K562 (cell line): ENCODE data around the gene FOXJ3. TPM values are rescaled to one million over a fixed set of nuclear protein-coding genes. Genes with fewer than 3 reads are reported as not detected.

Source experiments
- ATAC-seq: fragments of 200-7000 bp; cut with Tn5 transposase; 3 replicates; pipeline ENCODE4 v1.9.1; 2020; ENCODE audit warnings: moderate library complexity
- BruUV-seq: library from RNA; stranded (reverse); fragments of 400-500 nt; replicated peaks from 2 replicates; lab custom pipeline; 2021; lab: Mats Ljungman, UMichigan
- CTCF ChIA-PET: fragments of 300-600 bp; formaldehyde crosslinking; extraction: SDS; loops from one replicate; lab custom pipeline; 2021; ENCODE audit warnings: low intra/inter-chr PET ratio; lab: Yijun Ruan, JAX
- POLR2A ChIA-PET: fragments of 300-600, 350-650 bp; sonication (Branson Sonifier 250); formaldehyde crosslinking; extraction: SDS; loops from one replicate; lab custom pipeline; 2021; ENCODE audit warnings: antibody characterized with exemption, inconsistent platforms; lab: Yijun Ruan, JAX
- DNase-seq, 4 experiments: peaks; one replicate each; pipeline versions ENCODE4 v3.0.0 to v3.0.0-alpha.2; 2011 to 2018; ENCODE audit warnings: low spot score in 3 of 4, mixed read lengths in 3 of 4; ENCODE audit errors: extremely low read depth in 1 of 4
- FAIRE-seq: peaks from 2 replicates; lab custom pipeline; 2011; peaks lifted over from hg19 to GRCh38; lab: Jason Lieb, UNC
- H2AFZ ChIP-seq: 2 replicates; pipeline ENCODE4 v1.6.0; 2011; ENCODE audit warnings: low read depth, low read length, control low read depth, inconsistent platforms
- H3K27ac ChIP-seq: fragments of 200-600 bp; 3 replicates; pipeline ENCODE4 v1.8.0; 2011; ENCODE audit warnings: low read depth, mild to moderate bottlenecking, control low read depth, inconsistent platforms, low read length, moderate library complexity, mixed read lengths; ENCODE audit errors: extremely low read depth
- H3K27me3 ChIP-seq, 2 experiments: fragments of 300-600 bp in 1 of 2; 2 replicates in 1 of 2; 3 replicates in 1 of 2; pipeline versions ENCODE4 v1.6.0 to v1.8.0; 2011; ENCODE audit warnings: inconsistent platforms in 2 of 2, low read length in 2 of 2, mild to moderate bottlenecking in 1 of 2, mixed read lengths in 1 of 2, moderate library complexity in 1 of 2; ENCODE audit not compliant: control insufficient read depth in 2 of 2, insufficient read depth in 2 of 2
- H3K36me3 ChIP-seq: fragments of 300-600 bp; 3 replicates; pipeline ENCODE4 v1.8.0; 2011; ENCODE audit warnings: mild to moderate bottlenecking, low read length, inconsistent platforms; ENCODE audit not compliant: control insufficient read depth, insufficient read depth
- H3K4me1 ChIP-seq, 2 experiments: fragments of 200-600 bp in 1 of 2; replicated peaks in 1 of 2; 2 replicates in 1 of 2; 3 replicates in 1 of 2; pipeline versions ENCODE4 v1.5.1 to v1.8.0; 2011; ENCODE audit warnings: inconsistent platforms in 2 of 2, low read length in 2 of 2, mild to moderate bottlenecking in 1 of 2, mixed read lengths in 1 of 2, moderate library complexity in 1 of 2; ENCODE audit not compliant: control insufficient read depth in 2 of 2, insufficient read depth in 2 of 2
- H3K4me2 ChIP-seq: 2 replicates; pipeline ENCODE4 v1.6.1; 2011; ENCODE audit warnings: low read length, control low read depth, inconsistent platforms, mixed read lengths; ENCODE audit not compliant: insufficient read depth
- H3K4me3 ChIP-seq: fragments of 200-600 bp; sonication (generic), shearing (Covaris generic); 2 replicates; pipeline ENCODE4 v1.5.1; 2016; ENCODE audit warnings: control low read depth, inconsistent platforms
- H3K79me2 ChIP-seq: fragments of 200-600 bp; 3 replicates; pipeline ENCODE4 v1.8.0; 2011; ENCODE audit warnings: low read length, inconsistent platforms; ENCODE audit not compliant: control insufficient read depth, insufficient read depth
- H3K9ac ChIP-seq, 2 experiments: 2 replicates each; pipeline versions ENCODE4 v1.6.0 to v1.6.1; 2011; ENCODE audit warnings: low read depth in 2 of 2, low read length in 2 of 2, control low read depth in 1 of 2, inconsistent platforms in 1 of 2, mild to moderate bottlenecking in 1 of 2, mixed read lengths in 1 of 2; ENCODE audit not compliant: insufficient read depth in 1 of 2
- H3K9me1 ChIP-seq: one replicate; pipeline ENCODE4 v1.6.0; 2011; ENCODE audit warnings: inconsistent platforms, mild to moderate bottlenecking, low read length, moderate library complexity; ENCODE audit not compliant: control insufficient read depth, insufficient read depth
- H3K9me3 ChIP-seq: replicated peaks from 2 replicates; pipeline ENCODE4 v1.5.1; 2011; ENCODE audit warnings: low read depth, low read length, inconsistent platforms; ENCODE audit not compliant: control insufficient read depth, insufficient read depth
- H4K20me1 ChIP-seq: replicated peaks from 2 replicates; pipeline ENCODE4 v1.6.1; 2011; ENCODE audit warnings: low read length, inconsistent platforms, mixed read lengths; ENCODE audit not compliant: control insufficient read depth, insufficient read depth
- BMI1 ChIP-seq: fragments of 150-350 bp; IDR thresholded peaks from 2 replicates; pipeline ENCODE4 v1.6.1; 2014; ENCODE audit warnings: low read length
- C11orf30 ChIP-seq: fragments of 450-650 bp; IDR thresholded peaks from 2 replicates; pipeline ENCODE4 v1.6.1; 2016; ENCODE audit warnings: low read depth, mild to moderate bottlenecking
- HMGN3 ChIP-seq: IDR thresholded peaks from 2 replicates; pipeline ENCODE4 v1.6.1; 2011; ENCODE audit warnings: borderline replicate concordance, low read depth, mild to moderate bottlenecking, mixed read lengths, low read length; ENCODE audit not compliant: insufficient read length; ENCODE audit errors: extremely low read depth
- JUND ChIP-seq, 2 experiments: IDR thresholded peaks; 2 replicates in 1 of 2; 3 replicates in 1 of 2; pipeline ENCODE4 v1.6.1; 2011; ENCODE audit warnings: borderline replicate concordance in 2 of 2, low read depth in 2 of 2, low read length in 2 of 2, improper control_type of control experiment in 1 of 2, missing biosample characterization in 1 of 2, missing genetic modification characterization in 1 of 2, missing genetic modification reagents in 1 of 2
- MAFF ChIP-seq: IDR thresholded peaks from 2 replicates; pipeline ENCODE4 v1.6.1; 2012; ENCODE audit warnings: low read length, improper control_type of control experiment
- MAFG ChIP-seq: fragments of 450-650 bp; conservative IDR thresholded peaks from 2 replicates; pipeline ENCODE4 v1.6.1; 2016; ENCODE audit warnings: missing genetic modification characterization, missing compliant biosample characterization
- MAFK ChIP-seq: IDR thresholded peaks from 2 replicates; pipeline ENCODE4 v1.6.1; 2011; ENCODE audit warnings: low read length, improper control_type of control experiment
- NR0B1 ChIP-seq: fragments of 450-650 bp; IDR thresholded peaks from one replicate; pipeline ENCODE4 v1.6.1; 2018; ENCODE audit warnings: mild to moderate bottlenecking, moderate library complexity; ENCODE audit not compliant: partially characterized antibody
- RHOXF2B ChIP-seq: fragments of 250-450 bp; sonication (Bioruptor Pico); conservative IDR thresholded peaks from 2 replicates; pipeline ENCODE4 v1.5.1; 2021
- SMARCA5 ChIP-seq: fragments of 450-650 bp; IDR thresholded peaks from 2 replicates; pipeline ENCODE4 v1.6.1; 2016
- TAF7 ChIP-seq: fragments of 450-650 bp; IDR thresholded peaks from 2 replicates; pipeline ENCODE4 v1.6.1; 2016; ENCODE audit warnings: missing genetic modification characterization, missing compliant biosample characterization
- WHSC1 ChIP-seq: IDR thresholded peaks from one replicate; pipeline ENCODE4 v1.6.1; 2012; ENCODE audit warnings: low read length, control low read depth, inconsistent platforms
- XRCC5 ChIP-seq: fragments of 200-400 bp; formaldehyde crosslinking; IDR thresholded peaks from 2 replicates; pipeline ENCODE4 v1.6.1; 2017; ENCODE audit warnings: low read depth, mild to moderate bottlenecking, low read length
- ZNF316 ChIP-seq: fragments of 450-650 bp; IDR thresholded peaks from 2 replicates; pipeline ENCODE4 v1.6.1; 2016
- WGBS: fragments of 100-300 bp; shearing (Covaris generic); methylation state at CpG from one replicate; pipeline ENCODE4 v1.1.6; 2016; ENCODE audit warnings: low coverage, mixed read lengths; ENCODE audit not compliant: insufficient coverage; ENCODE audit errors: missing lambda C conversion rate; 5-methylcytosine and 5-hydroxymethylcytosine counted together
- in situ Hi-C: fragments of 300-500 bp; cut with MboI; formaldehyde crosslinking; loops from 4 replicates; pipeline ENCODE4 v1.15.0; 2018; ENCODE audit warnings: inconsistent platforms, mixed read lengths
- intact Hi-C: fragments of 100-400 bp; cut with micrococcal nuclease; formaldehyde crosslinking; loops from 2 replicates; pipeline ENCODE4 v1.14.2; 2022
- polyA plus RNA-seq, 8 experiments: library from polyadenylated mRNA; depleted of rRNA in 4 of 8; stranded (reverse) in 5 of 8; unstranded in 3 of 8; fragments of >200 nt; fragmentation: Nextera tagmentation in 2 of 8; fragmentation: Illumina TruSeq in 1 of 8; extraction: Ambion mirVana in 2 of 8; extraction: Trizol in 1 of 8; gene quantifications; 2 replicates each; pipeline versions ENCODE4 v1.2.1 to v1.2.3, GENCODE V29; 2011 to 2014; ENCODE audit warnings: inconsistent platforms in 1 of 8, missing spikeins in 1 of 8
- total RNA-seq, 7 experiments: library from RNA; depleted of rRNA in 6 of 7; stranded (reverse); fragments of >200 nt in 6 of 7; fragmentation: Illumina TruSeq in 2 of 7; extraction: Trizol in 2 of 7; gene quantifications; 2 replicates each; pipeline versions ENCODE4 v1.2.1 to v1.2.3, GENCODE V29; 2011 to 2021; ENCODE audit warnings: low replicate concordance in 1 of 7
- TF ChIP-seq, protein P1 (sequence below), 2 experiments: fragments of 200-800 bp in 1 of 2; sonication (Bioruptor generic) in 1 of 2; sonication (generic) in 1 of 2; formaldehyde crosslinking in 1 of 2; IDR thresholded peaks in 1 of 2; conservative IDR thresholded peaks in 1 of 2; 2 replicates each; pipeline versions ENCODE4 v1.5.0 to v1.6.1; 2016 to 2020; ENCODE audit warnings: missing compliant biosample characterization in 1 of 2, missing genetic modification characterization in 1 of 2, missing genetic modification reagents in 1 of 2

Gene FOXJ3
- total and polyA plus RNA-seq, 9 of the 15 experiments (the other 6 are each of a cell fraction or from before 2014, with no cell fraction given) = 8.7 to 35.3 (median 23.4) TPM

GRCh38 chr1:42263019-42263418 is 72.0 kb downstream of the FOXJ3 start:
- peaks cover 4 to 23% of the 10 kb centered on the region in 2 experiments for H3K4me1 ChIP-seq

GRCh38 chr1:42260376-42261070 is 74.5 kb downstream of the FOXJ3 start:
- Histone ChIP-seq H3K4me1 (peaks cover 4 to 23% of the 10 kb centered on the region in 2 experiments; a peak in 4 of 5 replicates), H2AFZ (no peak overlapping the region), H3K36me3 (peaks cover 40% of the 10 kb centered on the region), H3K27ac (no peak overlapping the region), H4K20me1 (0 out of 2 replicates have a peak, but pooled peaks cover 9% of the 10 kb centered on the region), H3K9ac (no peak overlapping the region), H3K79me2 (peaks cover 77% of the 10 kb centered on the region), H3K4me2 (no peak overlapping the region), H3K27me3 (no peaks in the 10 kb centered on the region), H3K9me1 (no peaks in the 10 kb centered on the region), H3K4me3 (no peak overlapping the region), H3K9me3 (no peaks in the 10 kb centered on the region)
- DNase-seq (no peak), FAIRE-seq (no peak), ATAC-seq (no peak)
- BruUV-seq = no TSS peak
- TF ChIP-seq, protein P1, sequence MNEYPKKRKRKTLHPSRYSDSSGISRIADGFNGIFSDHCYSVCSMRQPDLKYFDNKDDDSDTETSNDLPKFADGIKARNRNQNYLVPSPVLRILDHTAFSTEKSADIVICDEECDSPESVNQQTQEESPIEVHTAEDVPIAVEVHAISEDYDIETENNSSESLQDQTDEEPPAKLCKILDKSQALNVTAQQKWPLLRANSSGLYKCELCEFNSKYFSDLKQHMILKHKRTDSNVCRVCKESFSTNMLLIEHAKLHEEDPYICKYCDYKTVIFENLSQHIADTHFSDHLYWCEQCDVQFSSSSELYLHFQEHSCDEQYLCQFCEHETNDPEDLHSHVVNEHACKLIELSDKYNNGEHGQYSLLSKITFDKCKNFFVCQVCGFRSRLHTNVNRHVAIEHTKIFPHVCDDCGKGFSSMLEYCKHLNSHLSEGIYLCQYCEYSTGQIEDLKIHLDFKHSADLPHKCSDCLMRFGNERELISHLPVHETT (CRISPR knock-in tag; conservative IDR thresholded peaks at IDR 0.05 in 1 of 2, IDR thresholded peaks at IDR 0.05 in 1 of 2) = no peak
- no peak for TF ChIP-seq NR0B1
- no peak for TF ChIP-seq HMGN3
- 35% methylated on average over 1 of the region's 1 CpG for WGBS
- CTCF ChIA-PET = no interaction called here
- intact Hi-C loops = no loop called here
- in situ Hi-C loops = no loop called here
- POLR2A ChIA-PET = interaction anchor here (0.9 kb wide), 1 partner anchor 38 kb away, joined by 4 read pairs; no protein-coding TSS in a partner anchor

More at GRCh38 chr1:42263019-42263418, 72.0 kb downstream of the FOXJ3 start:
- Histone ChIP-seq H3K9ac (no peak overlapping the region), H3K9me1 (no peaks in the 10 kb centered on the region), H3K27ac (no peak overlapping the region), H3K9me3 (no peaks in the 10 kb centered on the region), H3K4me3 (no peak overlapping the region), H4K20me1 (peaks cover 9% of the 10 kb centered on the region; the same call in 1 of the 2 replicates), H3K27me3 (no peaks in the 10 kb centered on the region), H3K36me3 (peaks cover 34% of the 10 kb centered on the region), H3K79me2 (peaks cover 78% of the 10 kb centered on the region), H3K4me2 (no peak overlapping the region), H2AFZ (no peak overlapping the region)
- ChIA-PET CTCF (no interaction called here), POLR2A (interaction anchor here (1.1 kb wide), 1 partner anchor 53 kb away, joined by 4 read pairs; no protein-coding TSS in a partner anchor)
- BruUV-seq = no TSS peak
- intact Hi-C loops (no loop called here), in situ Hi-C loops (no loop called here)
- peak; percentile 58; the same call in 1 of the 2 replicates for TF ChIP-seq MAFK
- TF ChIP-seq JUND (IDR thresholded peaks at IDR 0.05; ENCODE audit: borderline replicate concordance, low read depth, low read length) = no peak
- TF ChIP-seq JUND (tag; IDR thresholded peaks at IDR 0.05; ENCODE audit: borderline replicate concordance, low read depth, low read length) = no peak
- no peak for TF ChIP-seq WHSC1
- peak; percentile 81 for TF ChIP-seq C11orf30
- TF ChIP-seq ZNF316 = peak; percentile 91
- TF ChIP-seq MAFF = peak; percentile 58
- no peak for TF ChIP-seq TAF7 (tag)
- no peak for TF ChIP-seq SMARCA5
- no peak for TF ChIP-seq RHOXF2B
- TF ChIP-seq BMI1 = no peak
- no peak for TF ChIP-seq XRCC5
- peak; percentile 64 for TF ChIP-seq MAFG
- ATAC-seq (no peak), DNase-seq (no peak), FAIRE-seq (no peak)
